C4-2B (cell line): ENCODE data around the gene ADGRV1.

Experiments
- ZFX ChIP-seq: fragments of 450-650 bp; IDR thresholded peaks from 2 replicates; pipeline ENCODE4 v1.6.1; 2017
- TF ChIP-seq, protein P1 (sequence below): fragments of 450-650 bp; conservative IDR thresholded peaks from 2 replicates; pipeline ENCODE4 v1.5.1; 2017; ENCODE audit warnings: mild to moderate bottlenecking

DNA sequence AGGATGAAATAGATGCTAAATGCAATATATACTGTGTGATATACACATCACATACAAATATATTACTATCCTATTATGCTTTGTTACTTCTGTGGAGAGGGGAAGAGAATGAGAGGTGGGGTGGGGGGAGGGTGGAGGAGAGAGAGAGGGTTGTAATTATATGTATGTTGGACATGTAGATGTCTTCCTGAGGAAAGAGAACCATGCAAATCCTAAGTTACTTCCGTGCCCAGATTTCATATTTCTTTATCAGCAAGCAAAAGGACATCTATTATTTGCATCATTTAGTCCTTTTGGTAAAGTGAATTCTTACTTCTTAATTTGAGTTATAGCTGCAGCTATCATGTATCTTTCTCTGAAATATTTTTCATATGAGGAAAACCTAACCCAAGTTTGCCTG is 187.5 kb downstream of the ADGRV1 start:
- TF ChIP-seq, protein P1, sequence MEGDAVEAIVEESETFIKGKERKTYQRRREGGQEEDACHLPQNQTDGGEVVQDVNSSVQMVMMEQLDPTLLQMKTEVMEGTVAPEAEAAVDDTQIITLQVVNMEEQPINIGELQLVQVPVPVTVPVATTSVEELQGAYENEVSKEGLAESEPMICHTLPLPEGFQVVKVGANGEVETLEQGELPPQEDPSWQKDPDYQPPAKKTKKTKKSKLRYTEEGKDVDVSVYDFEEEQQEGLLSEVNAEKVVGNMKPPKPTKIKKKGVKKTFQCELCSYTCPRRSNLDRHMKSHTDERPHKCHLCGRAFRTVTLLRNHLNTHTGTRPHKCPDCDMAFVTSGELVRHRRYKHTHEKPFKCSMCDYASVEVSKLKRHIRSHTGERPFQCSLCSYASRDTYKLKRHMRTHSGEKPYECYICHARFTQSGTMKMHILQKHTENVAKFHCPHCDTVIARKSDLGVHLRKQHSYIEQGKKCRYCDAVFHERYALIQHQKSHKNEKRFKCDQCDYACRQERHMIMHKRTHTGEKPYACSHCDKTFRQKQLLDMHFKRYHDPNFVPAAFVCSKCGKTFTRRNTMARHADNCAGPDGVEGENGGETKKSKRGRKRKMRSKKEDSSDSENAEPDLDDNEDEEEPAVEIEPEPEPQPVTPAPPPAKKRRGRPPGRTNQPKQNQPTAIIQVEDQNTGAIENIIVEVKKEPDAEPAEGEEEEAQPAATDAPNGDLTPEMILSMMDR = no peak
- no peak for TF ChIP-seq ZFX
